NCI-H2107 treated with DMSO at 0.1 percent for 48 hours (cell line): ENCODE measurements around the gene OGN.

Experiments used
- DNase-seq: peaks from one replicate; lab custom pipeline; 2025; ENCODE audit not compliant: unreplicated experiment; lab: John Stamatoyannopoulos, UW

OGN gene

GRCh38 chr9:92349771-92350739, 54.3 kb downstream of the OGN start:
- no peak for DNase-seq

DNA sequence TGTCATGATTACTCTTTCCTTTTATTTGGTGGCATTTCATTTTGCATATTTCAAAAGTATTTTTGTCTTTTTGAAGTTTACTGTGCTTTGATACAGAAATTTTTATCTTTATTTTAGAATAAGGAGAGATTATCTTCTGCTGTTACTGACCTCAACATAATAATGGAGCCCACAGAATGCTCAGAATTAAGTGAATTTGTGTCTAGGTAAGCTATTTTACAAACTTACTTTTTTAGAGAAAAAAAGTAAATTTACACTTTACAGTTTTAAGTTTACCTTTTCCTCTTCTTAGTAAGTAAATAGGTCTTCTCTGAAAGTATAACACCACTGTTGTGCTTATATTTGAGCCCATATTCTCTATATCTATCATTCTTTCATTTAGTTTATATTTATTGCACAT, 58.8 kb downstream of the OGN start:
- DNase-seq = no peak

DNA sequence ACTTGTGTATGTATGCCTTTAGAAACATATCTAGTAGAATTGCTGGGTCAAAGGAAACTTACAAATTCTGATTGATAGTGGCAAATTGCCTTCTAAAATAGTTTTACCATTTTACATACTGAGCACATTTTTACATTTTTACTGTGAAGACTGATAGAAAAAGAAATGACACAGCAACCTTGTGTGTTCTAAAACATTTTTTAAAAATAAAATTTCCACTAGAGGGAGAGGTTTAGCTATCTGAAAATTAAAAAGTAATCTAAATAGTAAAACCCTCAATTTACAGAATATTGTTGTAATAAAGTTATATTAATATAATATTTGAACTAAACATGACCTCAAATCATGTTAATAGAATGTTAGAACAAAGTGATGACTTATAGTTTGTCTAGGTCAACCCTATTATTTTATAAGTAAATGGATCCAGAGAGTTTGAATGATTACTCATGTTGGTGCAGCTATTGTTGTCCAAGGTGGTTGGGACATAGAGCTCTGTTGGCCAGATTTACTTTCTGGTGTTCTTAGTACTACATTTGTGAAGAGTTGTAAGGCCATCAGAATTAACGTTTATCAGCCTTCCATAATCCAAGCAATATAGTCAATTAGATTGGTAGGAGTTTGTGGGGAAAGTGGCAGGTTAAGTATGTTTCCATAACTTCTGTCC, 61.4 kb downstream of the OGN start:
- peak; percentile 1 for DNase-seq

DNA sequence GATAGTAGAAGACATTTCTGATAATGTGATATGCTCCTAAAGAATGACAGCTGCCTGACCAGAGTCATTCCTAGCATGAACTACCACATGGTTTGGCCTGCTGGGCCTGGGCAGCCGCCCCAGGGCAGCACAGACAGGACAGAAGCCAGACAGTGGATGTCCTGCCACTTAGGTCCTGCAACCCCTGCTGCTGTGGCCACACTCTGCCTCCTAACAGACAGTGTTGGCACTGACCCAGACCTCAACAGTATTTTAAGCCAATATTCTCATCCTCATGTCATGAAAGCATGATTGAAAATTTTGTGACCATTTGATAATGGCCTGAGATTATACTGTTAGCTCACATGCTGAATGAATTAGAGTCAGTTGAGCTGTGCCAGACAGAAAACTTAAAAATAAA, 62.8 kb downstream of the OGN start:
- no peak for DNase-seq

DNA sequence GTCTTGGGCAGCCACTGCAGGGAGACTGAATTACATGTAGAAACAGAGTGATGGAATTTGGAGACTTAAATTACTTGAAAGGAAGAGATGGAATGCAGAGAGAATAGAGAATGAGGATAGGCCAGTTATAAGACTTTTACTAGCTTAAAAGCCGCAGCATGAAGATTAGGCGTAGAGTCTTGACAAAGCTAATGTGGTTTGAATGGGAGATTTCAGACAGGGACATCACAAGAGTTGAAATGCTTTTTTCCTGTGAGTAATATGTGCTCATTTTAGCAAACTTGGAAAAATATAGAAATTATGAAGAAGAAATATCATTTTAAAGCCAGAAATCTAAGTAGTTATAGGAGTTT, 71.1 kb downstream of the OGN start:
- DNase-seq = no peak
